ENCODE data around the gene SEMA6B. TPM values are rescaled to one million over a fixed set of nuclear protein-coding genes. Genes with fewer than 3 reads are reported as not detected.

Gene SEMA6B
- total and polyA plus RNA-seq, 2 experiments from 2014 or later, result 0.50 to 3.2 TPM

GRCh38 chr19:4519521-4520277, 39.8 kb downstream of the SEMA6B start:
- Histone ChIP-seq H3K4me3 (no peak overlapping the region), H4K20me1 (ENCODE audit: insufficient read depth, poor library complexity, severe bottlenecking) (no peaks in the 10 kb centered on the region), H3K27me3 (no peaks in the 10 kb centered on the region), H3K4me2 (no peak overlapping the region), H2AFZ (no peak overlapping the region), H3K9me2 (replicated peaks; ENCODE audit: insufficient read depth) (no peaks in the 10 kb centered on the region), H3K36me3 (replicated peaks; ENCODE audit: insufficient read depth, low read depth) (no peaks in the 10 kb centered on the region), H3K4me1 (ENCODE audit: insufficient read depth) (no peaks in the 10 kb centered on the region), H3K9me3 (ENCODE audit: low read depth) (no peaks in the 10 kb centered on the region), H3K27ac (no peak overlapping the region), H3K79me2 (no peaks in the 10 kb centered on the region)
- 79% methylated on average over 9 of the region's 9 CpGs for WGBS (ENCODE audit: low lambda C conversion rate, missing lambda C conversion rate)
- DNase-seq (ENCODE audit: low spot score), result no peak
- TF ChIP-seq CTCF (IDR thresholded peaks at IDR 0.05; ENCODE audit: poor library complexity), result no peak
- no peak for TF ChIP-seq EZH2 (IDR thresholded peaks at IDR 0.05; ENCODE audit: borderline replicate concordance)
- TF ChIP-seq EZH2phosphoT487 (IDR thresholded peaks at IDR 0.05; ENCODE audit: low read depth, severe bottlenecking, unreplicated experiment), result no peak

GRCh38 chr19:4519172-4519496, 40.4 kb downstream of the SEMA6B start:
- Histone ChIP-seq H3K79me2 (no peaks in the 10 kb centered on the region), H3K27me3 (no peaks in the 10 kb centered on the region), H3K36me3 (replicated peaks; ENCODE audit: insufficient read depth, low read depth) (no peaks in the 10 kb centered on the region), H3K4me2 (no peak overlapping the region), H3K27ac (no peak overlapping the region), H3K9me2 (replicated peaks; ENCODE audit: insufficient read depth) (no peaks in the 10 kb centered on the region), H3K4me1 (ENCODE audit: insufficient read depth) (no peaks in the 10 kb centered on the region), H4K20me1 (ENCODE audit: insufficient read depth, poor library complexity, severe bottlenecking) (no peaks in the 10 kb centered on the region), H3K4me3 (no peak overlapping the region), H3K9me3 (ENCODE audit: low read depth) (no peaks in the 10 kb centered on the region), H2AFZ (no peak overlapping the region)
- no peak for TF ChIP-seq EZH2 (IDR thresholded peaks at IDR 0.05; ENCODE audit: borderline replicate concordance)
- no peak for TF ChIP-seq CTCF (IDR thresholded peaks at IDR 0.05; ENCODE audit: poor library complexity)
- no peak for TF ChIP-seq EZH2phosphoT487 (IDR thresholded peaks at IDR 0.05; ENCODE audit: low read depth, severe bottlenecking, unreplicated experiment)
- no peak for DNase-seq (ENCODE audit: low spot score)
- WGBS (ENCODE audit: low lambda C conversion rate, missing lambda C conversion rate), result 98% methylated on average over 5 of the region's 6 CpGs

GRCh38 chr19:4518345-4519171, 40.9 kb downstream of the SEMA6B start, which contains the start of gene PLIN4:
Gene PLIN4 (minus strand): TSS chr19:4518486. CDS start chr19:4518272, 214 bp downstream.
- Histone ChIP-seq H3K27ac (no peak within 1 kb of the TSS), H3K79me2 (no peaks in the 10 kb centered on the region), H3K4me2 (no peak within 1 kb of the TSS), H2AFZ (no peak within 1 kb of the TSS), H3K27me3 (no peaks in the 10 kb centered on the region), H3K4me3 (no peak within 1 kb of the TSS), H3K9me2 (replicated peaks; ENCODE audit: insufficient read depth) (no peaks in the 10 kb centered on the region), H4K20me1 (ENCODE audit: insufficient read depth, poor library complexity, severe bottlenecking) (no peaks in the 10 kb centered on the region), H3K4me1 (ENCODE audit: insufficient read depth) (no peaks in the 10 kb centered on the region), H3K9me3 (ENCODE audit: low read depth) (no peaks in the 10 kb centered on the region), H3K36me3 (replicated peaks; ENCODE audit: insufficient read depth, low read depth) (no peaks in the 10 kb centered on the region)
- 89% methylated on average over 34 of the region's 34 CpGs for WGBS (ENCODE audit: low lambda C conversion rate, missing lambda C conversion rate)
- DNase-seq (ENCODE audit: low spot score), result no peak
- TF ChIP-seq CTCF (IDR thresholded peaks at IDR 0.05; ENCODE audit: poor library complexity), result no peak
- no peak for TF ChIP-seq EZH2phosphoT487 (IDR thresholded peaks at IDR 0.05; ENCODE audit: low read depth, severe bottlenecking, unreplicated experiment)
- no peak for TF ChIP-seq EZH2 (IDR thresholded peaks at IDR 0.05; ENCODE audit: borderline replicate concordance)

Data from hepatocyte (in vitro differentiated cells).